Stomach (tissue), 4 donors: Measurements from ENCODE around the gene FANCD2.

ENCODE experiments used
- EP300 ChIP-seq: sonication (generic); formaldehyde crosslinking; IDR thresholded peaks from one replicate; pipeline ENCODE4 v1.6.1; 2017; ENCODE audit warnings: antibody characterized with exemption
- POLR2A ChIP-seq, 4 donors: fragments of 450-650 bp; IDR thresholded peaks; one replicate each; pipeline ENCODE4 v1.6.1; 2016; ENCODE audit warnings: antibody characterized with exemption in 4 of 4, control low read depth in 2 of 4, mild to moderate bottlenecking in 1 of 4, moderate library complexity in 1 of 4
- POLR2AphosphoS5 ChIP-seq, 3 donors: sonication (generic); formaldehyde crosslinking; IDR thresholded peaks; one replicate each; pipeline ENCODE4 v1.6.1; 2016; ENCODE audit warnings: antibody characterized with exemption in 3 of 3
- TF ChIP-seq, protein P1 (sequence below), 7 experiments: fragments of 450-650 bp in 4 of 7; fragments of 200-600 bp in 3 of 7; sonication (generic) in 3 of 7; IDR thresholded peaks; one replicate each; pipeline ENCODE4 v1.5.1; 2016 to 2019; ENCODE audit warnings: antibody characterized with exemption in 7 of 7, control low read depth in 2 of 7, mild to moderate bottlenecking in 1 of 7

DNA sequence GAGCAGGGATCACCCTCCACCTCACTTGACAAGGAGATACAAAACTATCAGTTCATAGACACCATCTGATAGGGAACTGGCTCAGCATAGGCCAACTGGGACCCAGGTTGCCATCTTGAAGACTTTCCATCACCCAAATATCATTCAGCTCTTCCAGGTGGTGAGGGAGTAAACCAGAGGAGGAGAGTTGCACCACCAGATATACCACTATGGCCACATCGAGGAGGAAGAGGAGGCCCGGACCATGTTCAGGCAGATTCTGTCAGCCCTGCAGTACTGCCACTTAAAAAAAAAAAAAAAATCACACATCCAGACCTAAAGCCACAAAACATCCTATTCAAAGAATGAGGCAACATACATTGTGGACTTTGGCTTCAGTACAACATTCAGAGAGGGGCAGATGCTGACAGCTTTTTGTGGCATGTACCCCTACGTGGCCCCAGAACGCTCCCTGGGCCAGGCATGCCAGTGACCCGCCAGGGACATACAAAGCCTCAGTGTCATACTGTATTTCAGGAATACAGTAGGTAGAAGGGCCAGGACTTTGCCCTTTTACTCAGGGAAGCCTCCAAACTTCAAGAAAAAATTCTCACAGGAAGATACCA lies 21.2 kb upstream of the FANCD2 start:
- TF ChIP-seq, protein P1, sequence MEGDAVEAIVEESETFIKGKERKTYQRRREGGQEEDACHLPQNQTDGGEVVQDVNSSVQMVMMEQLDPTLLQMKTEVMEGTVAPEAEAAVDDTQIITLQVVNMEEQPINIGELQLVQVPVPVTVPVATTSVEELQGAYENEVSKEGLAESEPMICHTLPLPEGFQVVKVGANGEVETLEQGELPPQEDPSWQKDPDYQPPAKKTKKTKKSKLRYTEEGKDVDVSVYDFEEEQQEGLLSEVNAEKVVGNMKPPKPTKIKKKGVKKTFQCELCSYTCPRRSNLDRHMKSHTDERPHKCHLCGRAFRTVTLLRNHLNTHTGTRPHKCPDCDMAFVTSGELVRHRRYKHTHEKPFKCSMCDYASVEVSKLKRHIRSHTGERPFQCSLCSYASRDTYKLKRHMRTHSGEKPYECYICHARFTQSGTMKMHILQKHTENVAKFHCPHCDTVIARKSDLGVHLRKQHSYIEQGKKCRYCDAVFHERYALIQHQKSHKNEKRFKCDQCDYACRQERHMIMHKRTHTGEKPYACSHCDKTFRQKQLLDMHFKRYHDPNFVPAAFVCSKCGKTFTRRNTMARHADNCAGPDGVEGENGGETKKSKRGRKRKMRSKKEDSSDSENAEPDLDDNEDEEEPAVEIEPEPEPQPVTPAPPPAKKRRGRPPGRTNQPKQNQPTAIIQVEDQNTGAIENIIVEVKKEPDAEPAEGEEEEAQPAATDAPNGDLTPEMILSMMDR (IDR thresholded peaks at IDR 0.05) = no peak
- TF ChIP-seq EP300 (no peak), POLR2AphosphoS5 (IDR thresholded peaks at IDR 0.05) (no peak), POLR2A (IDR thresholded peaks at IDR 0.05) (no peak)
